LNCAP (cell line): Measurements from ENCODE around the gene GPR37.

Experiments used
- CTCF ChIP-seq: fragments of 450-650 bp; IDR thresholded peaks from 2 replicates; pipeline ENCODE4 v1.5.1; 2017; ENCODE audit warnings: mild to moderate bottlenecking

GPR37 gene

GRCh38 chr7:124723012-124723411 lies 42.6 kb downstream of the GPR37 start:
- TF ChIP-seq CTCF, result no peak

GRCh38 chr7:124722292-124722691 lies 43.3 kb downstream of the GPR37 start:
- TF ChIP-seq CTCF, result no peak

- no peak for TF ChIP-seq CTCF
Measured at GRCh38 chr7:124720195-124720594, 45.4 kb downstream of the GPR37 start.

GRCh38 chr7:124718032-124718766 lies 47.4 kb downstream of the GPR37 start:
- TF ChIP-seq CTCF, result no peak

- TF ChIP-seq CTCF, result no peak
Measured at GRCh38 chr7:124716894-124717293, 48.7 kb downstream of the GPR37 start.

- TF ChIP-seq CTCF, result no peak
Measured at GRCh38 chr7:124713086-124713485, 52.5 kb downstream of the GPR37 start.

- TF ChIP-seq CTCF, result no peak
Measured at GRCh38 chr7:124712017-124712416, 53.6 kb downstream of the GPR37 start.

GRCh38 chr7:124702385-124702784 lies 63.2 kb downstream of the GPR37 start:
- no peak for TF ChIP-seq CTCF
